ENCODE results near the gene CDC42BPB.

Gene CDC42BPB

GRCh38 chr14:102958461-102958860, 98.9 kb downstream of the CDC42BPB start:
- no peak overlapping the region for H3K27ac ChIP-seq (ENCODE audit: low read length)
- no peak overlapping the region for H2AFZ ChIP-seq (ENCODE audit: low read depth, low read length)
- ATAC-seq (ENCODE audit: insufficient read depth, low read depth): no peak
- peaks cover 2% of the 10 kb centered on the region for H3K27me3 ChIP-seq (ENCODE audit: insufficient read depth, low read length, poor library complexity)
- DNase-seq: no peak
- TF ChIP-seq CTCF (IDR thresholded peaks at IDR 0.05; ENCODE audit: borderline replicate concordance, extremely low read depth, low read length, poor library complexity, severe bottlenecking) (no peak), EZH2 (IDR thresholded peaks at IDR 0.05; ENCODE audit: borderline replicate concordance, low read depth, low read length, severe bottlenecking) (no peak)
- H3K4me1 ChIP-seq (ENCODE audit: insufficient read depth, low read length): no peaks in the 10 kb centered on the region
- H3K4me3 ChIP-seq (ENCODE audit: low read depth in 1 of 2, low read length in 2 of 2): no peak overlapping the region
- no peaks in the 10 kb centered on the region for H3K36me3 ChIP-seq (ENCODE audit: insufficient read depth, low read length)
- H3K9ac ChIP-seq (ENCODE audit: low read depth, low read length): no peak overlapping the region
- H4K20me1 ChIP-seq (ENCODE audit: insufficient read depth, low read length): no peaks in the 10 kb centered on the region
- H3K9me3 ChIP-seq (ENCODE audit: insufficient read depth, low read length, severe bottlenecking): no peaks in the 10 kb centered on the region
- H3K79me2 ChIP-seq (ENCODE audit: insufficient read depth, low read length): no peaks in the 10 kb centered on the region
- no peak overlapping the region for H3K4me2 ChIP-seq (ENCODE audit: insufficient read depth, low read length)

GRCh38 chr14:102957222-102957621, 100.1 kb downstream of the CDC42BPB start:
- H3K27me3 ChIP-seq (ENCODE audit: insufficient read depth, low read length, poor library complexity): peaks cover 2% of the 10 kb centered on the region
- no peak overlapping the region for H3K4me3 ChIP-seq (ENCODE audit: low read depth in 1 of 2, low read length in 2 of 2)
- H3K36me3 ChIP-seq (ENCODE audit: insufficient read depth, low read length): no peaks in the 10 kb centered on the region

GRCh38 chr14:102955636-102956408, 101.5 kb downstream of the CDC42BPB start:
- Histone ChIP-seq H3K36me3 (ENCODE audit: insufficient read depth, low read length) (no peaks in the 10 kb centered on the region), H3K4me2 (ENCODE audit: insufficient read depth, low read length) (no peak overlapping the region), H3K79me2 (ENCODE audit: insufficient read depth, low read length) (no peaks in the 10 kb centered on the region), H3K4me3 (ENCODE audit: low read depth in 1 of 2, low read length in 2 of 2) (no peak overlapping the region), H2AFZ (ENCODE audit: low read depth, low read length) (no peak overlapping the region), H3K9ac (ENCODE audit: low read depth, low read length) (no peak overlapping the region), H3K9me3 (ENCODE audit: insufficient read depth, low read length, severe bottlenecking) (no peaks in the 10 kb centered on the region), H4K20me1 (ENCODE audit: insufficient read depth, low read length) (no peaks in the 10 kb centered on the region), H3K4me1 (ENCODE audit: insufficient read depth, low read length) (no peaks in the 10 kb centered on the region), H3K27me3 (ENCODE audit: insufficient read depth, low read length, poor library complexity) (peaks cover 2% of the 10 kb centered on the region), H3K27ac (ENCODE audit: low read length) (no peak overlapping the region)
- no peak for TF ChIP-seq CTCF (IDR thresholded peaks at IDR 0.05; ENCODE audit: borderline replicate concordance, extremely low read depth, low read length, poor library complexity, severe bottlenecking)
- TF ChIP-seq EZH2 (IDR thresholded peaks at IDR 0.05; ENCODE audit: borderline replicate concordance, low read depth, low read length, severe bottlenecking): no peak
- no peak for ATAC-seq (ENCODE audit: insufficient read depth, low read depth)
- no peak for DNase-seq

More at GRCh38 chr14:102957222-102957621, 100.1 kb downstream of the CDC42BPB start:
- H3K4me1 ChIP-seq (ENCODE audit: insufficient read depth, low read length): no peaks in the 10 kb centered on the region
- no peak overlapping the region for H3K4me2 ChIP-seq (ENCODE audit: insufficient read depth, low read length)
- no peaks in the 10 kb centered on the region for H4K20me1 ChIP-seq (ENCODE audit: insufficient read depth, low read length)
- no peak overlapping the region for H3K27ac ChIP-seq (ENCODE audit: low read length)
- H3K9me3 ChIP-seq (ENCODE audit: insufficient read depth, low read length, severe bottlenecking): no peaks in the 10 kb centered on the region
- TF ChIP-seq CTCF (IDR thresholded peaks at IDR 0.05; ENCODE audit: borderline replicate concordance, extremely low read depth, low read length, poor library complexity, severe bottlenecking) (no peak), EZH2 (IDR thresholded peaks at IDR 0.05; ENCODE audit: borderline replicate concordance, low read depth, low read length, severe bottlenecking) (no peak)
- no peak for DNase-seq
- ATAC-seq (ENCODE audit: insufficient read depth, low read depth): no peak
- H3K79me2 ChIP-seq (ENCODE audit: insufficient read depth, low read length): no peaks in the 10 kb centered on the region
- H2AFZ ChIP-seq (ENCODE audit: low read depth, low read length): no peak overlapping the region
- no peak overlapping the region for H3K9ac ChIP-seq (ENCODE audit: low read depth, low read length)

Data from DND-41 (cell line).